IMR-90 (cell line): ENCODE data around the gene ITIH5. TPM values are rescaled to one million over a fixed set of nuclear protein-coding genes. Genes with fewer than 3 reads are reported as not detected.

Experiments used
- ATAC-seq: fragments of 200-7000 bp; cut with Tn5 transposase; 2 replicates; pipeline ENCODE4 v1.9.1; 2020; ENCODE audit warnings: low read depth, mild to moderate bottlenecking, moderate library complexity
- BruUV-seq: library from RNA; stranded (reverse); fragments of 400-500 nt; replicated peaks from 2 replicates; lab custom pipeline; 2021; lab: Mats Ljungman, UMichigan
- CTCF ChIA-PET: fragments of 300-600 bp; formaldehyde crosslinking; extraction: SDS; loops from one replicate; lab custom pipeline; 2021; ENCODE audit warnings: antibody characterized with exemption; lab: Yijun Ruan, JAX
- POLR2A ChIA-PET: fragments of 300-600 bp; sonication (Branson Sonifier 250); formaldehyde crosslinking; loops from one replicate; lab custom pipeline; 2022; ENCODE audit warnings: antibody characterized with exemption; ENCODE audit not compliant: unreplicated experiment; lab: Charles Lee
- DNase-seq: peaks from one replicate; pipeline ENCODE4 v3.0.0; 2013
- H2AFZ ChIP-seq: replicated peaks from 2 replicates; pipeline ENCODE3; 2013; ENCODE audit warnings: low read length, mild to moderate bottlenecking; ENCODE audit not compliant: poor library complexity
- H2AK5ac ChIP-seq: 2 replicates; pipeline ENCODE4 v1.6.1; 2013; ENCODE audit warnings: low read depth, low read length, inconsistent platforms
- H2AK9ac ChIP-seq: replicated peaks from 2 replicates; pipeline ENCODE3; 2013; ENCODE audit warnings: mild to moderate bottlenecking, low read depth, low read length, moderate library complexity; ENCODE audit not compliant: poor library complexity
- H2BK120ac ChIP-seq: 2 replicates; pipeline ENCODE4 v1.6.1; 2013; ENCODE audit warnings: low read depth, low read length, inconsistent platforms
- H2BK15ac ChIP-seq: 3 replicates; pipeline ENCODE4 v1.6.1; 2013; ENCODE audit warnings: low read depth, low read length, inconsistent platforms
- H2BK20ac ChIP-seq: 2 replicates; pipeline ENCODE4 v1.6.1; 2013; ENCODE audit warnings: low read depth, mild to moderate bottlenecking, inconsistent platforms, low read length, moderate library complexity
- H2BK5ac ChIP-seq: 2 replicates; pipeline ENCODE4 v1.6.1; 2013; ENCODE audit warnings: mild to moderate bottlenecking, low read depth, low read length, inconsistent platforms; ENCODE audit not compliant: poor library complexity, severe bottlenecking
- H3K14ac ChIP-seq: replicated peaks from 2 replicates; pipeline ENCODE4 v1.6.1; 2013; ENCODE audit warnings: low read depth, low read length, inconsistent platforms
- H3K18ac ChIP-seq: 2 replicates; pipeline ENCODE4 v1.6.1; 2013; ENCODE audit warnings: low read depth, low read length, control low read depth
- H3K23ac ChIP-seq: 2 replicates; pipeline ENCODE4 v1.6.1; 2013; ENCODE audit warnings: low read depth, low read length, inconsistent platforms
- H3K27ac ChIP-seq: 2 replicates; pipeline ENCODE4 v1.5.1; 2013; ENCODE audit warnings: mild to moderate bottlenecking, control low read depth, low read length; ENCODE audit not compliant: insufficient read depth
- H3K27me3 ChIP-seq: 2 replicates; pipeline ENCODE4 v1.6.1; 2013; ENCODE audit warnings: low read length; ENCODE audit not compliant: control insufficient read depth, insufficient read depth
- H3K36me3 ChIP-seq: 2 replicates; pipeline ENCODE4 v1.6.1; 2013; ENCODE audit warnings: low read length, mixed read lengths; ENCODE audit not compliant: control insufficient read depth, insufficient read depth
- H3K4ac ChIP-seq: 2 replicates; pipeline ENCODE4 v1.6.1; 2013; ENCODE audit warnings: low read depth, low read length, inconsistent platforms
- H3K4me1 ChIP-seq: 2 replicates; pipeline ENCODE4 v1.6.1; 2013; ENCODE audit warnings: low read length, mixed read lengths; ENCODE audit not compliant: control insufficient read depth, insufficient read depth
- H3K4me2 ChIP-seq: 2 replicates; pipeline ENCODE4 v1.6.1; 2013; ENCODE audit warnings: low read depth, mild to moderate bottlenecking, control low read depth, low read length, moderate library complexity
- H3K4me3 ChIP-seq: 2 replicates; pipeline ENCODE4 v1.5.1; 2013; ENCODE audit warnings: low read depth, mild to moderate bottlenecking, control low read depth, low read length, moderate library complexity; ENCODE audit not compliant: insufficient read depth
- H3K56ac ChIP-seq: 2 replicates; pipeline ENCODE4 v1.6.1; 2013; ENCODE audit warnings: low read length, inconsistent platforms; ENCODE audit not compliant: insufficient read depth; ENCODE audit errors: extremely low read depth
- H3K79me1 ChIP-seq, 2 experiments: 2 replicates each; pipeline ENCODE4 v1.6.1; 2013; ENCODE audit warnings: low read length in 2 of 2, inconsistent platforms in 1 of 2, low read depth in 1 of 2
- H3K9ac ChIP-seq: 2 replicates; pipeline ENCODE4 v1.6.1; 2013; ENCODE audit warnings: low read depth, low read length, control low read depth
- H3K9me1 ChIP-seq: 2 replicates; pipeline ENCODE4 v1.6.1; 2013; ENCODE audit warnings: low read length, inconsistent platforms; ENCODE audit not compliant: insufficient read depth
- H3K9me3 ChIP-seq: 2 replicates; pipeline ENCODE4 v1.6.1; 2013; ENCODE audit warnings: low read length; ENCODE audit not compliant: control insufficient read depth, insufficient read depth
- H4K20me1 ChIP-seq: 2 replicates; pipeline ENCODE4 v1.6.1; 2013; ENCODE audit warnings: low read length, inconsistent platforms; ENCODE audit not compliant: insufficient read depth
- H4K5ac ChIP-seq: 2 replicates; pipeline ENCODE4 v1.6.1; 2013; ENCODE audit warnings: mild to moderate bottlenecking, low read depth, low read length, control low read depth
- H4K8ac ChIP-seq, 2 experiments: 2 replicates each; pipeline ENCODE4 v1.6.1; 2013; ENCODE audit warnings: low read depth in 2 of 2, low read length in 2 of 2, control low read depth in 1 of 2, inconsistent platforms in 1 of 2
- H4K91ac ChIP-seq: 2 replicates; pipeline ENCODE4 v1.6.1; 2013; ENCODE audit warnings: low read depth, low read length, inconsistent platforms; ENCODE audit not compliant: insufficient read depth
- BHLHE40 ChIP-seq: fragments of 150-350 bp; IDR thresholded peaks from 2 replicates; pipeline ENCODE4 v1.6.1; 2016; ENCODE audit warnings: mild to moderate bottlenecking, low read depth, low read length
- CEBPB ChIP-seq: IDR thresholded peaks from 2 replicates; pipeline ENCODE4 v1.6.1; 2012; ENCODE audit warnings: low read depth, low read length, improper control_type of control experiment
- CHD1 ChIP-seq: IDR thresholded peaks from 2 replicates; pipeline ENCODE4 v1.6.1; 2012; ENCODE audit warnings: low read depth, low read length, improper control_type of control experiment
- CTCF ChIP-seq: conservative IDR thresholded peaks from 2 replicates; pipeline ENCODE4 v1.5.1; 2012; ENCODE audit warnings: mild to moderate bottlenecking, low read depth, low read length, improper control_type of control experiment
- MAFK ChIP-seq: IDR thresholded peaks from 2 replicates; pipeline ENCODE4 v1.6.1; 2012; ENCODE audit warnings: low read depth, low read length, improper control_type of control experiment
- MAZ ChIP-seq: IDR thresholded peaks from 2 replicates; pipeline ENCODE4 v1.6.1; 2012; ENCODE audit warnings: low read depth, mild to moderate bottlenecking, low read length, improper control_type of control experiment, moderate library complexity, borderline replicate concordance
- MXI1 ChIP-seq: IDR thresholded peaks from 2 replicates; pipeline ENCODE4 v1.6.1; 2012; ENCODE audit warnings: low read depth, mild to moderate bottlenecking, low read length, moderate library complexity, borderline replicate concordance
- RAD21 ChIP-seq: IDR thresholded peaks from 2 replicates; pipeline ENCODE4 v1.6.1; 2012; ENCODE audit warnings: low read length, improper control_type of control experiment
- RCOR1 ChIP-seq: IDR thresholded peaks from 2 replicates; pipeline ENCODE4 v1.6.1; 2012; ENCODE audit warnings: mild to moderate bottlenecking, low read length, improper control_type of control experiment; ENCODE audit not compliant: insufficient replicate concordance
- SMC3 ChIP-seq: fragments of 150-350 bp; IDR thresholded peaks from 2 replicates; pipeline ENCODE4 v1.6.1; 2016; ENCODE audit warnings: low read depth, mild to moderate bottlenecking, antibody characterized with exemption, low read length, moderate library complexity
- USF2 ChIP-seq: fragments of 150-350 bp; IDR thresholded peaks from 2 replicates; pipeline ENCODE4 v1.6.1; 2017; ENCODE audit warnings: mild to moderate bottlenecking, antibody characterized with exemption, low read length, low read depth
- WGBS, 2 experiments: methylation state at CpG; one replicate each; pipeline versions ENCODE4 v1.1.5 to v1.1.7; 2013; ENCODE audit warnings: missing lambda C conversion rate in 2 of 2; ENCODE audit not compliant: insufficient read length in 1 of 2; ENCODE audit errors: extremely low coverage in 2 of 2; 5-methylcytosine and 5-hydroxymethylcytosine counted together
- dilution Hi-C: fragments of 300-500 bp; cut with HindIII; formaldehyde crosslinking; loops from one replicate; pipeline ENCODE4 v1.14.3; 2018; ENCODE audit warnings: low sequenced_read_pairs; ENCODE audit not compliant: unreplicated experiment
- in situ Hi-C: fragments of 300-500 bp; cut with MboI; formaldehyde crosslinking; loops from 3 replicates; pipeline ENCODE4 v1.14.3; 2019; ENCODE audit warnings: low sequenced_read_pairs, inconsistent platforms, mixed read lengths
- intact Hi-C: fragments of 100-400 bp; cut with micrococcal nuclease; formaldehyde crosslinking; loops from 2 replicates; pipeline ENCODE4 v1.10.0; 2022
- polyA plus RNA-seq, 3 experiments: library from polyadenylated mRNA; depleted of rRNA; stranded (reverse); fragments of >200 nt; gene quantifications; 2 replicates each; pipeline ENCODE4 v1.2.3, GENCODE V29; 2012; ENCODE audit warnings: low replicate concordance in 1 of 3
- total RNA-seq: library from RNA; depleted of rRNA; stranded (reverse); fragments of >200 nt; gene quantifications from 2 replicates; pipeline ENCODE4 v1.2.3, GENCODE V29; 2012

Gene ITIH5
- total and polyA plus RNA-seq, 2 of the 4 experiments (the other 2 are of a cell fraction) = under 0.01 to 0.07 TPM

- H2BK120ac ChIP-seq = no peak overlapping the region
- intact Hi-C loops (no loop called here), in situ Hi-C loops (no loop called here), dilution Hi-C loops (no loop called here)
- H3K18ac ChIP-seq = no peak overlapping the region
- no peak overlapping the region for H3K4ac ChIP-seq
- no peaks in the 10 kb centered on the region for H3K79me1 ChIP-seq
- H4K91ac ChIP-seq = no peak overlapping the region
- H2AFZ ChIP-seq = no peak overlapping the region
- ChIA-PET POLR2A (no interaction called here), CTCF (no interaction called here)
- no peaks in the 10 kb centered on the region for H3K36me3 ChIP-seq
- ATAC-seq (no peak), DNase-seq (no peak)
- H3K4me1 ChIP-seq = no peaks in the 10 kb centered on the region
- no peak overlapping the region for H2BK15ac ChIP-seq
- H3K23ac ChIP-seq = no peak overlapping the region
- H3K27me3 ChIP-seq = peaks cover 5% of the 10 kb centered on the region; the same call in 1 of the 2 replicates
- no peak overlapping the region for H3K56ac ChIP-seq
- no peak overlapping the region for H2AK5ac ChIP-seq
- H2AK9ac ChIP-seq = no peak overlapping the region
- WGBS, 2 experiments = no CpG with 5 or more reads among the region's 7 CpGs
- H3K4me2 ChIP-seq = no peak overlapping the region
- no peak overlapping the region for H2BK5ac ChIP-seq
- H4K8ac ChIP-seq = no peak overlapping the region
- H3K9me3 ChIP-seq = no peaks in the 10 kb centered on the region
- no peak overlapping the region for H3K9ac ChIP-seq
- H3K4me3 ChIP-seq = no peak overlapping the region
- H3K27ac ChIP-seq = no peak overlapping the region
- no TSS peak for BruUV-seq
- TF ChIP-seq RAD21 (no peak), MAFK (no peak), CEBPB (no peak), CTCF (no peak), MAZ (no peak), USF2 (no peak), SMC3 (no peak), BHLHE40 (no peak), RCOR1 (no peak), CHD1 (no peak), MXI1 (no peak)
- H4K20me1 ChIP-seq = no peaks in the 10 kb centered on the region
- no peak overlapping the region for H4K5ac ChIP-seq
- no peak overlapping the region for H2BK20ac ChIP-seq
- no peaks in the 10 kb centered on the region for H3K9me1 ChIP-seq
- H3K14ac ChIP-seq = no peak overlapping the region
These were observed 119.6 kb downstream of the ITIH5 start for GRCh38 chr10:7547206-7547605.
